Smooth muscle cell (in vitro differentiated cells): Measurements from ENCODE around the gene APBA1. TPM values are rescaled to one million over a fixed set of nuclear protein-coding genes. Genes with fewer than 3 reads are reported as not detected.

ENCODE experiments used
- DNase-seq: peaks from one replicate; lab custom pipeline; 2025; ENCODE audit not compliant: unreplicated experiment; lab: John Stamatoyannopoulos, UW
- H2AFZ ChIP-seq: fragments of 200-600 bp; sonication (generic); 2 replicates; pipeline ENCODE4 v1.6.0; 2016; ENCODE audit warnings: antibody characterized with exemption, low read depth, mild to moderate bottlenecking
- H3F3A ChIP-seq: fragments of 200-600 bp; sonication (generic); 2 replicates; pipeline ENCODE4 v1.6.0; 2017; ENCODE audit warnings: antibody characterized with exemption, low read depth
- H3K27ac ChIP-seq: fragments of 200-600 bp; sonication (generic); 2 replicates; pipeline ENCODE4 v1.5.1; 2016; ENCODE audit warnings: low read depth, mild to moderate bottlenecking
- H3K27me3 ChIP-seq: fragments of 200-600 bp; sonication (generic); 2 replicates; pipeline ENCODE4 v1.6.1; 2016; ENCODE audit warnings: low read depth, mild to moderate bottlenecking
- H3K36me3 ChIP-seq: fragments of 200-600 bp; sonication (generic); 2 replicates; pipeline ENCODE4 v1.5.1; 2016; ENCODE audit warnings: low read depth
- H3K4me1 ChIP-seq: fragments of 200-600 bp; sonication (generic); 2 replicates; pipeline ENCODE4 v1.5.1; 2016; ENCODE audit warnings: low read depth
- H3K4me2 ChIP-seq: fragments of 200-600 bp; sonication (generic); 2 replicates; pipeline ENCODE4 v1.6.0; 2016; ENCODE audit warnings: mild to moderate bottlenecking
- H3K4me3 ChIP-seq: fragments of 200-600 bp; sonication (generic); 2 replicates; pipeline ENCODE4 v1.5.1; 2016; ENCODE audit warnings: mild to moderate bottlenecking
- H3K79me2 ChIP-seq: fragments of 200-600 bp; sonication (generic); 2 replicates; pipeline ENCODE4 v1.6.0; 2016; ENCODE audit warnings: low read depth, mild to moderate bottlenecking
- H3K9ac ChIP-seq: fragments of 200-600 bp; sonication (generic); 2 replicates; pipeline ENCODE4 v1.6.0; 2016; ENCODE audit warnings: low read depth
- H3K9me3 ChIP-seq: fragments of 200-600 bp; sonication (generic); replicated peaks from 2 replicates; pipeline ENCODE4 v1.5.1; 2016; ENCODE audit warnings: low read depth
- H4K20me1 ChIP-seq: fragments of 200-600 bp; sonication (generic); 2 replicates; pipeline ENCODE4 v1.6.0; 2016; ENCODE audit warnings: low read depth
- CTCF ChIP-seq: fragments of 200-600 bp; sonication (generic); IDR thresholded peaks from 2 replicates; pipeline ENCODE4 v1.5.1; 2017; ENCODE audit warnings: borderline replicate concordance, mild to moderate bottlenecking, antibody characterized with exemption; ENCODE audit not compliant: insufficient read depth, poor library complexity, severe bottlenecking
- WGBS: methylation state at CpG from one replicate; pipeline ENCODE4 v1.1.7; 2016; ENCODE audit warnings: low lambda C conversion rate; 5-methylcytosine and 5-hydroxymethylcytosine counted together
- polyA plus RNA-seq: library from polyadenylated mRNA; unstranded; fragments of >200 nt; fragmentation: Nextera tagmentation; extraction: Ambion mirVana; gene quantifications from 2 replicates; pipeline ENCODE4 v1.2.1, GENCODE V29; 2016
- total RNA-seq: library from RNA; depleted of rRNA; stranded (reverse); fragments of >200 nt; gene quantifications from 2 replicates; pipeline ENCODE4 v1.2.3, GENCODE V29; 2014

APBA1 gene
- total and polyA plus RNA-seq, 2 experiments from 2014 or later = 1.4 to 6.1 TPM

- H3K4me1 ChIP-seq = peaks cover 6% of the 10 kb centered on the region
- no peaks in the 10 kb centered on the region for H3K9me3 ChIP-seq
- H3F3A ChIP-seq = peaks cover 18% of the 10 kb centered on the region
- H3K4me3 ChIP-seq = peak overlapping the region; percentile 68
- H3K79me2 ChIP-seq = no peaks in the 10 kb centered on the region
- peaks cover 16% of the 10 kb centered on the region for H3K27me3 ChIP-seq
- peak overlapping the region; percentile 91 for H3K4me2 ChIP-seq
- no peak overlapping the region for H3K9ac ChIP-seq
- no peaks in the 10 kb centered on the region for H3K36me3 ChIP-seq
- peak; percentile 66 for DNase-seq
- no peaks in the 10 kb centered on the region for H4K20me1 ChIP-seq
- TF ChIP-seq CTCF = peak; percentile 76
- 2% methylated on average over 52 of the region's 60 CpGs for WGBS
- H2AFZ ChIP-seq = peak overlapping the region; percentile 95
- peak overlapping the region; percentile 2 for H3K27ac ChIP-seq
Observed at GRCh38 chr9:69672596-69673310, 582 bp upstream of the APBA1 start.

DNA sequence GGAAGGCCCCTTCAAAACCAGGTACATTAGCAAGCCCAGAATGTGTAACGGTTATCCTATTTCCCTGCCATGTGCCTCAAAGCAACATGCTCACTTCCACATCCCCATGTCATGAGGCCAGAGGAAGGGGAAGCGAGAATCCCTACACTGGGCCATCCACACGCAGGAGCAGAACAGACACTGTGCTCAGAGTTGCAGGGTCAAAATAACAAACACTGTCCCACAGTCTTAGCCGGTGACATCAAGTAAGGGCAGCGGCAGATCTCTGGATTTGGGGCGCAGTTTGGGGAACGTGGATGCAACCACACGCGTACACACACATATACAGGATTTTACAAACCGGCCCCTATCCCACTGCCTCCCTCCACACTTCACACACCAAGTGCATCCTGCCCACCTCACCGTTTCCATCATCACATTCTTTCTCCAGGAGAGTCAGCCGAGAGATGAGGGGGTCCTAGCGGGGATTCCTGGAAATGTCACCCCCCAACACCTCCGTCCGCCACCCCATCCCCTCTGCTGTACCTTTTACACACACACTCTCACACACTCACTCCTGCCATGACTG is 776 bp downstream of the APBA1 start:
- H3K4me3 ChIP-seq = peak overlapping the region; percentile 68
- peaks cover 18% of the 10 kb centered on the region for H3F3A ChIP-seq
- H3K9me3 ChIP-seq = no peaks in the 10 kb centered on the region
- no peaks in the 10 kb centered on the region for H4K20me1 ChIP-seq
- H3K4me1 ChIP-seq = peaks cover 16% of the 10 kb centered on the region
- H3K27me3 ChIP-seq = peaks cover 21% of the 10 kb centered on the region
- no peak overlapping the region for H3K9ac ChIP-seq
- H2AFZ ChIP-seq = peak overlapping the region; percentile 78
- no peak for TF ChIP-seq CTCF
- no peak for DNase-seq
- H3K79me2 ChIP-seq = no peaks in the 10 kb centered on the region
- peak overlapping the region; percentile 91 for H3K4me2 ChIP-seq
- H3K27ac ChIP-seq = no peak overlapping the region
- WGBS = 56% methylated on average over 15 of the region's 15 CpGs
- no peaks in the 10 kb centered on the region for H3K36me3 ChIP-seq

GRCh38 chr9:69667306-69667705 is 4.9 kb downstream of the APBA1 start:
- WGBS = 67% methylated on average over 1 of the region's 1 CpG
- H3K27me3 ChIP-seq = peaks cover 37% of the 10 kb centered on the region
- no peaks in the 10 kb centered on the region for H3F3A ChIP-seq
- no peaks in the 10 kb centered on the region for H3K79me2 ChIP-seq
- no peak overlapping the region for H3K9ac ChIP-seq
- no peak overlapping the region for H3K4me2 ChIP-seq
- no peak for DNase-seq
- no peak for TF ChIP-seq CTCF
- no peak overlapping the region for H2AFZ ChIP-seq
- H3K9me3 ChIP-seq = no peaks in the 10 kb centered on the region
- no peak overlapping the region for H3K27ac ChIP-seq
- peaks cover 16% of the 10 kb centered on the region for H3K4me1 ChIP-seq
- H4K20me1 ChIP-seq = no peaks in the 10 kb centered on the region
- H3K36me3 ChIP-seq = no peaks in the 10 kb centered on the region
- no peak overlapping the region for H3K4me3 ChIP-seq
